Measurements from ENCODE around the gene TFPI.

TFPI gene

GRCh38 chr2:187493180-187493579 lies 61.1 kb downstream of the TFPI start:
- TF ChIP-seq NFIC (IDR thresholded peaks at IDR 0.05) (no peak), TAF1 (IDR thresholded peaks at IDR 0.05; ENCODE audit: low read depth) (no peak), REST (IDR thresholded peaks at IDR 0.05; ENCODE audit: low read depth) (no peak), FOXM1 (IDR thresholded peaks at IDR 0.05; ENCODE audit: borderline replicate concordance, low read depth) (no peak), TEAD4 (IDR thresholded peaks at IDR 0.05) (no peak), EP300 (IDR thresholded peaks at IDR 0.05; ENCODE audit: borderline replicate concordance) (no peak), EGR1 (IDR thresholded peaks at IDR 0.05) (no peak), CREB1 (IDR thresholded peaks at IDR 0.05; ENCODE audit: low read depth) (no peak), RAD21 (IDR thresholded peaks at IDR 0.05; ENCODE audit: low read depth) (no peak), TCF12 (IDR thresholded peaks at IDR 0.05; ENCODE audit: low read depth) (no peak), USF1 (IDR thresholded peaks at IDR 0.05) (no peak), ZBTB7A (IDR thresholded peaks at IDR 0.05; ENCODE audit: low read depth) (no peak), MAX (IDR thresholded peaks at IDR 0.05) (no peak), CEBPB (IDR thresholded peaks at IDR 0.05) (no peak), YY1 (IDR thresholded peaks at IDR 0.05; ENCODE audit: low read depth) (no peak)

GRCh38 chr2:187486241-187486640 lies 68.0 kb downstream of the TFPI start:
- TF ChIP-seq TEAD4 (IDR thresholded peaks at IDR 0.05): no peak

GRCh38 chr2:187485523-187485922 lies 68.7 kb downstream of the TFPI start:
- TF ChIP-seq EGR1 (IDR thresholded peaks at IDR 0.05): no peak
- no peak for TF ChIP-seq USF1 (IDR thresholded peaks at IDR 0.05)
- TF ChIP-seq NFIC (IDR thresholded peaks at IDR 0.05): no peak
- no peak for TF ChIP-seq RAD21 (IDR thresholded peaks at IDR 0.05; ENCODE audit: low read depth)
- no peak for TF ChIP-seq TEAD4 (IDR thresholded peaks at IDR 0.05)
- TF ChIP-seq TCF12 (IDR thresholded peaks at IDR 0.05; ENCODE audit: low read depth): no peak
- TF ChIP-seq FOXM1 (IDR thresholded peaks at IDR 0.05; ENCODE audit: borderline replicate concordance, low read depth): no peak
- no peak for TF ChIP-seq CREB1 (IDR thresholded peaks at IDR 0.05; ENCODE audit: low read depth)
- no peak for TF ChIP-seq YY1 (IDR thresholded peaks at IDR 0.05; ENCODE audit: low read depth)
- no peak for TF ChIP-seq EP300 (IDR thresholded peaks at IDR 0.05; ENCODE audit: borderline replicate concordance)

- TF ChIP-seq CREB1 (IDR thresholded peaks at IDR 0.05; ENCODE audit: low read depth) (no peak), TAF1 (IDR thresholded peaks at IDR 0.05; ENCODE audit: low read depth) (no peak), NFIC (IDR thresholded peaks at IDR 0.05) (no peak), ZBTB7A (IDR thresholded peaks at IDR 0.05; ENCODE audit: low read depth) (no peak), EP300 (IDR thresholded peaks at IDR 0.05; ENCODE audit: borderline replicate concordance) (no peak), FOXM1 (IDR thresholded peaks at IDR 0.05; ENCODE audit: borderline replicate concordance, low read depth) (no peak)
Observed at GRCh38 chr2:187483537-187483936, 70.7 kb downstream of the TFPI start.

- TF ChIP-seq EP300 (IDR thresholded peaks at IDR 0.05; ENCODE audit: borderline replicate concordance) (no peak), RAD21 (IDR thresholded peaks at IDR 0.05; ENCODE audit: low read depth) (no peak), MAX (IDR thresholded peaks at IDR 0.05) (no peak), ZBTB7A (IDR thresholded peaks at IDR 0.05; ENCODE audit: low read depth) (no peak), TEAD4 (IDR thresholded peaks at IDR 0.05) (no peak), EGR1 (IDR thresholded peaks at IDR 0.05) (no peak), NFIC (IDR thresholded peaks at IDR 0.05) (no peak), CEBPB (IDR thresholded peaks at IDR 0.05) (no peak), CREB1 (IDR thresholded peaks at IDR 0.05; ENCODE audit: low read depth) (no peak), TAF1 (IDR thresholded peaks at IDR 0.05; ENCODE audit: low read depth) (no peak), FOXM1 (IDR thresholded peaks at IDR 0.05; ENCODE audit: borderline replicate concordance, low read depth) (no peak), REST (IDR thresholded peaks at IDR 0.05; ENCODE audit: low read depth) (no peak), TCF12 (IDR thresholded peaks at IDR 0.05; ENCODE audit: low read depth) (no peak), YY1 (IDR thresholded peaks at IDR 0.05; ENCODE audit: low read depth) (no peak), USF1 (IDR thresholded peaks at IDR 0.05) (no peak)
Observed at GRCh38 chr2:187482796-187483195, 71.4 kb downstream of the TFPI start.

GRCh38 chr2:187481543-187481942 lies 72.7 kb downstream of the TFPI start:
- TF ChIP-seq REST (IDR thresholded peaks at IDR 0.05; ENCODE audit: low read depth): no peak
- no peak for TF ChIP-seq ZBTB7A (IDR thresholded peaks at IDR 0.05; ENCODE audit: low read depth)
- TF ChIP-seq USF1 (IDR thresholded peaks at IDR 0.05): no peak
- TF ChIP-seq EGR1 (IDR thresholded peaks at IDR 0.05): no peak
- no peak for TF ChIP-seq EP300 (IDR thresholded peaks at IDR 0.05; ENCODE audit: borderline replicate concordance)
- TF ChIP-seq CREB1 (IDR thresholded peaks at IDR 0.05; ENCODE audit: low read depth): no peak
- TF ChIP-seq MAX (IDR thresholded peaks at IDR 0.05): no peak
- no peak for TF ChIP-seq TEAD4 (IDR thresholded peaks at IDR 0.05)
- TF ChIP-seq TAF1 (IDR thresholded peaks at IDR 0.05; ENCODE audit: low read depth): no peak
- TF ChIP-seq NFIC (IDR thresholded peaks at IDR 0.05): no peak
- TF ChIP-seq YY1 (IDR thresholded peaks at IDR 0.05; ENCODE audit: low read depth): no peak
- TF ChIP-seq TCF12 (IDR thresholded peaks at IDR 0.05; ENCODE audit: low read depth): no peak
- no peak for TF ChIP-seq FOXM1 (IDR thresholded peaks at IDR 0.05; ENCODE audit: borderline replicate concordance, low read depth)
- TF ChIP-seq RAD21 (IDR thresholded peaks at IDR 0.05; ENCODE audit: low read depth): no peak
- no peak for TF ChIP-seq CEBPB (IDR thresholded peaks at IDR 0.05)
